GM18909 (cell line): ENCODE results near the gene COQ6.
"Not testable (repeated sequence)": the region's sequence is repeated elsewhere in the genome, so short reads cannot be mapped to it uniquely, and the experiment has no call there.

ENCODE experiments used
- ATAC-seq: cut with Tn5 transposase; IDR thresholded peaks from one replicate; pipeline ENCODE4 v1.9.1; 2021; ENCODE audit warnings: mild to moderate bottlenecking; ENCODE audit not compliant: unreplicated experiment, poor library complexity

Gene COQ6

DNA sequence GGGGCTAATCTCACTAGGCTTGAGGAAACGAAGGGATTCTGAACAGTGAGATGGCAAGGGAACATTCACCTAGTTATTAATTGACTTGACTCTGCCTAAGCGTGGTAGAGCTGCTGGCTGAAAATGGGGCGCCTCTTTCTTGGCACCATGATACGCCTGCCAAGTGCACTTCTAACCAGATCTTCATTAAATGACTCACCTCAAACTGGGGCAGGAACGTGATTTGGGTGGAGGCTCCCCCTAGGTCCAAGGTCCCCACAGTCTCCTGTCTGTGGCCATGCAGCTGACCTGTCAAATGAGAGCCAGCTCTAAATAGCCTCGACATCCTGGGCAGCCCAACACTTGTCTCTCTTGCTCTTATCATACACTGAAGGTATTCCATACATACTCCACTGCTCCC is 26.0 kb downstream of the COQ6 start:
- ATAC-seq = no peak

DNA sequence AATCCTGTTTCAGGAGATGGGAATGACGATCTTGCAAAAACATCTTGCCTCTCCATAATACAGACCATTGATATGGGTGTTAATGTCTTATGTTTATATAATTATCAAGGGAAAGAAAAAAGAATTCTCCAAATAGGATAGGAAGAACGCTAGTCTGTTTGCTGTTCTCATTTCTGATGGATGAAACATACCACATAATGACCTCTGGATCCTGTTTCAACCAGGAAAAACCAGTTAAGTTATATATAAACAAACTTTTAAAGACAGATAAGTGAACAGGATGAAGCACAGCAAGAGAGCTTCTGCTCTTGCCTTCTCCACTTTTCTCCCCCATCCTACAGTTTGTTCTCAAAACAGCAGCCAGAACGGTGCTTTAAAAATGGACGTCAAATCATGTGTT is 27.8 kb downstream of the COQ6 start:
- ATAC-seq = no peak

DNA sequence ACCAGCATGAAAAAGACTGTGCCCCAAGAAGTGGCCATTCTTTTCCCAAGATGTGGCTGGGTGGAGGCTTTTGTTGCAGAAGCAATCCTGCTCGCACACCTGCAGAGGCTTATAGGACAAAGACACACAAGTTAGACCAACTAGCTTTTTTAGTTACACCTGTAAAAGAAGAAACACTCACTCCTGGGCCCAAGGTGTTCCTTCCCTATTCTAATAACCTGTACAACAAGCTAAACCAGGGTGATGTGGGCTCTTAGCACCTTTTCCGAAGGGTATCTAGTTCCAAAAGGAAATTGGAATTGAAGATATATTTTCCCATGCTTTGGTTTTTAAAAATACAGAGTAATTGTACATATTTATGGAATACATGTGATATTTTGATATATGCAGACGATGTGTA is 38.0 kb downstream of the COQ6 start:
- no peak for ATAC-seq

DNA sequence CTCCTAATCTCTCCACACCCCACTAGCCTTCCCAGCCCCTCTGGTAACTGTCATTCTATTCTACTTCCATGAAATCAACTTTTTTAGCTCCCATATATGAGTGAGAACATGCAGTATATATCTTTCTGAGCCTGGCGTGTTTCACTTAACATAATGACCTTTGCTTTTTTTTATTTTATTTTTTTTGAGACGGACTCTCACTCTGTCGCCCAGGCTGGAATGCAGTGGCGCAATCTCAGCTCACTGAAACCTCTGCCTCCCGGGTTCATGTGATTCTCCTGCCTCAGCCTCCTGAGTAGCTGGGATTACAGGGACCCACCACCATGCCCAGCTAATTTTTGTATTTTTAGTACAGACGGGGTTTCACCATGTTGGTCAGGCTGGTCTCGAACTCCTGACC is 38.6 kb downstream of the COQ6 start:
- not testable (repeated sequence) for ATAC-seq

DNA sequence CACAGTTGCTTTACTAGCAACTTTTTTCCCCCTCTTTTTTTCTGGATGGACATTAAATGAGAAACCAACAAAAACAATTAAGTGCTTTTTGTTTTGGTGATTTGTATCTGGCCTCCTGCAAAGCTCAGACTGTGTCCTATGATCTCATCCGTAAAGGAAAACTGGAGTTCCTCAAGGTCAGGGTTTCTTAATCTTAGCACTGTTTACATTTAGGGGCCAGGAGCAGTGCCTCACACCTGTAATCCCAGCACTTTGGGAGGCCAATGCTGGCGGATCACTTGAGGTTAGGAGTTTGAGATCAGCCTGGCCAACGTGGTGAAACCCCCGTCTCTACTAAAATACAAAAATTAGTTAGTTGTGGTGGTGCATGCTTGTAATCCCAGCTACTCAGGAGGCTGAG is 41.0 kb downstream of the COQ6 start:
- no peak for ATAC-seq

DNA sequence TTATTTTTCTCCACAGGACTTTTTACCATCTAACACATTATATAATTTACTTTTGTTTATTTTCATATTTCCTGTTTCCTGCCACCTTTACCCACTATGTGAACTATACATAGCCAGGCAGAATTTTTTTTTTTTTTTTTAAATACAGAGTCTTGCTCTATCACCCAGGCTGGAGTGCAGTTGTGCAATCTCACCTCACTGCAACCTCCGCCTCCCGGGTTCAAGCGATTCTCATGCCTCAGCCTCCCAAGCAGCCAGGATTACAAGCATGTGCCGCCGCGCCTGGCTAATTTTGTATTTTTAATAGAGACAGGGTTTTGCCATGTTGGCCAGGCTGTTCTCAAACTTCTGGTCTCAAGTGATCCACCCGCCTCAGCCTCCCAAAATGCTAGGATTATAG is 44.8 kb downstream of the COQ6 start:
- ATAC-seq = not testable (repeated sequence)

DNA sequence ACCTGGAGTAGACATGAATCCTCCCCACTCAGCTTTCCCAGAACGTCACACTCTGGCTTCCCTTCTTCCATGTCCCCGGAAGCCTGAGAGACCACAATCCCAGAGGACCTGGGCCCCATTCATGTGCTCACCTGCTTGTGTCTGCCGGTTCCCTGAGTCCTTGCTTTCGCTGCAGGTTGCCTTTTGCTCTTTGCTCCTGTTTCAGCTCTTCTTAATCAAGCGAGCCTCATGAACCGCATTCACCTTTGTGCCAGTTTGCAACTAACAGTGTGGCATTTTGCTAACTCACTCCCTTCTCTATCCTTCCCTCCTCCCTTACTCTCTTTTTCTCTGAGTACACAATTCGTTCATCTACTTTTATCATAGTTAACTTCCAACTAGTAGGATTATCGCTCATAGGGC is 45.9 kb downstream of the COQ6 start:
- ATAC-seq = no peak

DNA sequence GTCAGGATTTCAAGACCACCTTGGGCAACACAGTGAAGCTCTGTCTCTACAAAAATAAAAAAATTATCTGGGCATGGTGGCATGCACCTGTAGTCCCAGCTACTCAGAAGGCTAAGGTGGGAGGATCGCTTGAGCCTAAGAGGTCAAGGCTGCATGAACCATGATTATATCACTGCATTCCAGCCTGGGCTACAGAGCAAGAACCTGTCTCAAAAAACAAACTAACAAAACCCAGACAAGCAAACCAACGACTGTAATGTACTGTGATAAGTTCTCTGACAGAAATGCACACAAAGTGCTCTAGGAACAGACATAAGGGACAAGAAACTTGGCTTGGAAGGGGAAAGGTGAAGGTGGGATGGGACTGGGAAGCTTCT is 46.6 kb downstream of the COQ6 start:
- no peak for ATAC-seq

DNA sequence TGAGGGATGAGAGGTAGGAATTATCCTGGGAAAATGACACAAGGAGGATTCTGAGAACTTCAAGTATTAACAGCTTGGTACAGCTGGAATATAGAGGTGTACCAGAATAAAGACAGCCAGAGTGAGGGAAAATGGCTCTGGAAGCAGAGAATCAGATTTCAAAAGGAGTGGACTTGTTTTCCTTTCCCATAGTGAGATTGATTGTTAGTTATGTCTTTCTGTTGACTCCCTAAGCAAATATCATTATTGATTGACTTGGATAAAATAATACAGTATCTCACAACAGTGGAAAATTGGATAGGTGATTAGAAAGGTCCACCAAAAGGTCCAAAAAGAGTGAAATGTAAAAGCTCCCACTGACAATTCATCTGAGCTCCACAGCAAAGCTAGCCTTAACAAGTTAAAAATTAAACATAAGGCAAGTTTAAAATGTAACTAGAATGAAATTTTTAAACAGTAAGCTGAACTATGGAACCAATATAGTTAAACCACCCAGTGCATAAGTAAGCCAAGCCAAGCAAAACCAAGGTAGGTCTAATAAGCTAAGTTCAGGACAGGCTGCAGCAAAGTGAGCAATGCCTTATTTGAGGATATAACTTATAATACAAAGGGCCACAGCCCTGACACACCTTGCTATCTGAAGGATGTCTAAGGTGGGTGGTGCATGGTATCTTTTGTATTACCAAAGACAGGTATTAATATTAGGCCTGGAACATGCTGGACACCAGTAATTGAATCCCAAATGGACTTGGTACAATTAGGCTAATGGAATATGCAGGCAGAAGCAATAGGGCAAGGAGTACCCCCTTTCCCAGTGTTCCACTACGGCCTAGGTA is 47.2 kb downstream of the COQ6 start:
- no peak for ATAC-seq

DNA sequence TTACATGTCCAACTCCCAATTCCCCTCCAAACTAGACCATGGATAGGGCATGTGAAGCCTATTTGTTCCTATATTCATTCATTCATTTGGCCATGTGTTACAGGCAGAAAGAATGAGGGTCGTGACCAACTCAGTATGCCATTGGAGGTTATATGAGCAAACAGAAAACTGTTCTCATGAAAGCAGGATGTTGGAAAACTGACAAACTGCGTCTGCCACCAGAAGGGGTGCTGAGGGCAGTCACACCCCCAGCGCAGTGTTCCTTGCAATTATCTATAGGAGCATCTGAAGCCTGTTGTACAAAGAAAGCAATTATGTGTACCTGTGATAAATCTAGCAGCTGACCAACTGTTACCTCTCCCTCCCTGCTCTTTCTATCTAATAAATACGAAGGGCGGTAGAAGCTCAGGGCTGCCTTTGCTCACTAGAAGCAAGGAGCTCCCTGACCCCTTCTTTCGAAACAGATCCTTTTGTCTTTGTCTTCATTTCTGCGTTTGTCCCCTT is 47.9 kb downstream of the COQ6 start:
- no peak for ATAC-seq

DNA sequence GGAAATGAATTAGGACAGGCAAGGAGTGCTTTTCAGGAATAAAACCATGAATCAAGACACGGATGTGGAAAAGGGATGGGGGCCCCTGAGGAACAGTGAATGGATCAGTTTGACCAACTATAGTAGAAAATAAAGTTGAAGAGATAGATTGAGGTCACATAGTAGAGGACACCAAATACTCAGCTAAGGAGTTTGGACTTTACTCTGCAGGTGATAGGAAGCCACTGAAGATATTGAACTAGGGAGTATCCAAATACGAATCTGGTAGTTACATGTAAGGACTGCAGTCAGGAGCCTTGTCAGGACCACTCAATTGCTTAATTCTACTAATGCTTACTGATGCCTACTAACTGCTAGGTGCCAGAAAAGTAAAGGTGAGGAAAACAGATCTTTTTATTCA is 48.6 kb downstream of the COQ6 start:
- no peak for ATAC-seq

DNA sequence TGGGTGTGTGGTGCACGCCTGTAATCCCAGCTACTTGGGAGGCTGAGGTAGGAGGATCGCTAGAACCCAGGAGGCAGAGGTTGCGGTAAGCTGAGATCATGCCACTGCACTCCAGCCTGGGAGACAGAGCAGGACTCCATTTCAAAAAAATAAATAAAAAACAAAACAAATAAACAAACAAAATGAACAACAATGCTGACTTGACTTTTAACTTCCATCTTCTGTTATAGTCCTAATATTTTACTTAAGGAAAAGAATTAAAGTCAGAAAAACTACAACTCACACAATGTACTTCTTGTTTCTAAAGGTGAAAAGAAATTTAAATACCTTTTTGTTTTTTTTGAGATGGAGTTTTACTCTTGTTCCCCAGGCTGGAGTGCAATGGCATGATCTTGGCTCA is 55.6 kb downstream of the COQ6 start:
- not testable (repeated sequence) for ATAC-seq

DNA sequence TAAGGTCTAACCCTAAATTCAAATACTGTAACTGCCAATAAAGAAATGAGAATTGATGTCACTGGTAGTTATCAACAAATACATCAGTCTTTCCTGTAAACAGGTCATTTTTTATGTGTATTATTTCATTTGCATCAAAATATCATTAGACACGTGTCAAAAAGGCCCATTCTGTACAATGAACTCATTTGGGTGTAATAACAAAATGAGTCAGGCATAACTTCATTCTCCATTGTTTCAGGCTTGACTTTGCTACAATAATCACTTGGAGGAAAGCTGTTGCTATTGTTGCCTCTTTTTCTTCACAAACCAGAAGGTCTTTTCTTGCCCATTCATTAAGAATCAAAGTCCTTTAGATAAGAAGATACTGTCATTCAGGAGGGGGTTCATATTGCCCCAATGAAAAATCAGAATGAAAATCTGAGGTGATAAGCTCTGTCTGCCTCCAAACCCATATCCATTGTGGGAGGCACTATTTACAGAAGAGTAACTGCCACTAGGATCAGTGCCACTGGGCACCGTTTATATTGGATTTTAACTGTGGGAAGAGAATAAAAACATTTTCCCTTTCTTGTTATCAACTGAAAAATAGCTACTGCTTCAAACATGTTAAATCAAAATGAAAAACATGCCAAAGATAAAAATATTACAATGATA is 58.9 kb downstream of the COQ6 start:
- no peak for ATAC-seq
